Measurements from ENCODE around the gene HHATL.
"Not testable (repeated sequence)": the region's sequence is repeated elsewhere in the genome, so short reads cannot be mapped to it uniquely, and the experiment has no call there.

Gene HHATL

DNA sequence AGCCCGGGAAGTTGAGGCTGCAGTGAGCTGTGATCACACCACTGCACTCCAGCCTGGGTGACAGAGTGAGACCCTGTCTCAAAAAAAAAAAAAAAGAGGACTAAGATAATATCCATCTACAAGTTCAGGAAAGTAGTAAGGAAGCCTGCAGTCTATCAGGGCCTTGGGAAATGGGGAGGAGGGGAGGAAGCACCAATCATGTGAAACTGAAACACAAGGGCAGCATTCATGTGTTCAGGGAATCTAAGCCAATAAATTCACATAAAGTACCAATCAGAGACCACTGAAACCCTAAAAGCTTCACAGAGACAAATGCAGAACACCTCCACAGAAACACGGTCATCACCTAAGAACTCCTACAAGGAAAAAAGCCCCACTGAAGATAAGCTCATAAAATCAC, 22.9 kb upstream of the HHATL start:
- Histone ChIP-seq H3K9ac (ENCODE audit: low read length) (no peak overlapping the region), H3K27ac (ENCODE audit: low read depth, low read length) (no peak overlapping the region), H3K4me3 (ENCODE audit: low read depth, low read length) (no peak overlapping the region), H3K27me3 (ENCODE audit: control insufficient read depth, insufficient read depth, low read length) (no peaks in the 10 kb centered on the region), H3K9me3 (ENCODE audit: control insufficient read depth, insufficient read depth, low read depth, low read length) (peaks cover 4% of the 10 kb centered on the region; the same call in 1 of the 2 replicates), H3K4me1 (ENCODE audit: control insufficient read depth, insufficient read depth, low read length) (no peaks in the 10 kb centered on the region; the same call in 1 of the 2 replicates), H3K36me3 (ENCODE audit: control insufficient read depth, insufficient read depth, low read length) (no peaks in the 10 kb centered on the region)

GRCh38 chr3:42723219-42723618, 20.6 kb upstream of the HHATL start:
- H3K9me3 ChIP-seq (ENCODE audit: control insufficient read depth, insufficient read depth, low read depth, low read length) = no peaks in the 10 kb centered on the region
- H3K27me3 ChIP-seq (ENCODE audit: control insufficient read depth, insufficient read depth, low read length) = no peaks in the 10 kb centered on the region
- H3K9ac ChIP-seq (ENCODE audit: low read length) = no peak overlapping the region
- no peaks in the 10 kb centered on the region for H3K36me3 ChIP-seq (ENCODE audit: control insufficient read depth, insufficient read depth, low read length)
- no peak overlapping the region for H3K4me3 ChIP-seq (ENCODE audit: low read depth, low read length)
- H3K4me1 ChIP-seq (ENCODE audit: control insufficient read depth, insufficient read depth, low read length) = no peaks in the 10 kb centered on the region; the same call in 1 of the 2 replicates
- no peak overlapping the region for H3K27ac ChIP-seq (ENCODE audit: low read depth, low read length)

GRCh38 chr3:42722442-42722841, 19.8 kb upstream of the HHATL start:
- not testable (repeated sequence) for H3K4me3 ChIP-seq (ENCODE audit: low read depth, low read length); H3K9ac ChIP-seq (ENCODE audit: low read length); H3K36me3 ChIP-seq (ENCODE audit: control insufficient read depth, insufficient read depth, low read length); H3K27me3 ChIP-seq (ENCODE audit: control insufficient read depth, insufficient read depth, low read length); H3K9me3 ChIP-seq (ENCODE audit: control insufficient read depth, insufficient read depth, low read depth, low read length); H3K4me1 ChIP-seq (ENCODE audit: control insufficient read depth, insufficient read depth, low read length); H3K27ac ChIP-seq (ENCODE audit: low read depth, low read length)

DNA sequence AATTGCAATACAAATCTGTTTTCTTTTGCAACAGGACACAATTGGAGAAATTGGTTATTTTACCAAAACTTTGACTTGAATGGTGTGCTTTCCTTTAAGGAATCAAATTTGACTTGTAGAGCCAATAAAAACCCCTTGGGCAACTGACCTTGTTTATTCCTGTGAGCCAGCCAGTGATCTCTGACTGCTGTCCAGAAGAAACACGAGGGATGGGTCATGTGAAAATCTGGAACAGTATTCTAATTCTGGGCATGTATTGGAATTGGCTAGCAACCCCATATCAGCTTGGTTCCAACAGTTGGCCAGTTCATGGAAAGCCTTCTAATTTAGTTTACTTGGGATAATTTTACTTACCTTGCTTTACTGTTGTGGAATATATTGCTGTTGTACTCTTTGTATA, 19.1 kb upstream of the HHATL start:
- Histone ChIP-seq H3K4me3 (ENCODE audit: low read depth, low read length) (no peak overlapping the region), H3K27ac (ENCODE audit: low read depth, low read length) (no peak overlapping the region), H3K9ac (ENCODE audit: low read length) (no peak overlapping the region), H3K4me1 (ENCODE audit: control insufficient read depth, insufficient read depth, low read length) (no peaks in the 10 kb centered on the region), H3K9me3 (ENCODE audit: control insufficient read depth, insufficient read depth, low read depth, low read length) (no peaks in the 10 kb centered on the region), H3K36me3 (ENCODE audit: control insufficient read depth, insufficient read depth, low read length) (no peaks in the 10 kb centered on the region), H3K27me3 (ENCODE audit: control insufficient read depth, insufficient read depth, low read length) (no peaks in the 10 kb centered on the region)

DNA sequence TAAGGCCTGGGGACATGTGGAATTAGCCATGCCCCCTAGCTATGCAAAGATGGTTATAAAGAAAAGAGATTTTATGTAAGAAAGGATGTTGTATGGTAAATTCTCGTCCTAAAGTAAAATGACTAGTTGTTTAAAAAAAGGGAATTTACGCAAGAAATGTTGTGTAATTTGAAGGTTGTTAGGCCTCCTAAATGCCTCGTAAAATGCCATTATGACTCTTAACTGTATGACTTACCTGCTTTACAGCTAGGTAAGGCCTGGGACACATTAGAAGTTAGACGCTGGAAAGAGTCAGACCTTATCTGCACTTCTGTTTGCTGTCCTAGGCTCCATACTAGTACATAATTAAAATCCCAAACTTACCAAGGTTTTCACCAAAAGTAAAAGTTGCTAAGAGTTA, 17.5 kb upstream of the HHATL start:
- no peak overlapping the region for H3K9ac ChIP-seq (ENCODE audit: low read length)
- H3K27me3 ChIP-seq (ENCODE audit: control insufficient read depth, insufficient read depth, low read length) = no peaks in the 10 kb centered on the region
- H3K9me3 ChIP-seq (ENCODE audit: control insufficient read depth, insufficient read depth, low read depth, low read length) = no peaks in the 10 kb centered on the region
- no peak overlapping the region for H3K4me3 ChIP-seq (ENCODE audit: low read depth, low read length)
- H3K4me1 ChIP-seq (ENCODE audit: control insufficient read depth, insufficient read depth, low read length) = no peaks in the 10 kb centered on the region
- H3K36me3 ChIP-seq (ENCODE audit: control insufficient read depth, insufficient read depth, low read length) = no peaks in the 10 kb centered on the region
- no peak overlapping the region for H3K27ac ChIP-seq (ENCODE audit: low read depth, low read length)

GRCh38 chr3:42719002-42719401, 16.4 kb upstream of the HHATL start:
- H3K27me3 ChIP-seq (ENCODE audit: control insufficient read depth, insufficient read depth, low read length) = no peaks in the 10 kb centered on the region
- no peak overlapping the region for H3K4me3 ChIP-seq (ENCODE audit: low read depth, low read length)
- no peaks in the 10 kb centered on the region for H3K4me1 ChIP-seq (ENCODE audit: control insufficient read depth, insufficient read depth, low read length)
- no peaks in the 10 kb centered on the region for H3K36me3 ChIP-seq (ENCODE audit: control insufficient read depth, insufficient read depth, low read length)
- no peak overlapping the region for H3K27ac ChIP-seq (ENCODE audit: low read depth, low read length)
- no peak overlapping the region for H3K9ac ChIP-seq (ENCODE audit: low read length)
- no peaks in the 10 kb centered on the region for H3K9me3 ChIP-seq (ENCODE audit: control insufficient read depth, insufficient read depth, low read depth, low read length)

- Histone ChIP-seq H3K9ac (ENCODE audit: low read length) (no peak overlapping the region), H3K4me3 (ENCODE audit: low read depth, low read length) (no peak overlapping the region), H3K4me1 (ENCODE audit: control insufficient read depth, insufficient read depth, low read length) (no peaks in the 10 kb centered on the region), H3K36me3 (ENCODE audit: control insufficient read depth, insufficient read depth, low read length) (no peaks in the 10 kb centered on the region), H3K27ac (ENCODE audit: low read depth, low read length) (no peak overlapping the region), H3K27me3 (ENCODE audit: control insufficient read depth, insufficient read depth, low read length) (no peaks in the 10 kb centered on the region), H3K9me3 (ENCODE audit: control insufficient read depth, insufficient read depth, low read depth, low read length) (no peaks in the 10 kb centered on the region)
These were observed 15.7 kb upstream of the HHATL start for GRCh38 chr3:42718338-42718737.

- no peak overlapping the region for H3K27ac ChIP-seq (ENCODE audit: low read depth, low read length)
- no peaks in the 10 kb centered on the region for H3K27me3 ChIP-seq (ENCODE audit: control insufficient read depth, insufficient read depth, low read length)
- H3K9ac ChIP-seq (ENCODE audit: low read length) = no peak overlapping the region
- H3K9me3 ChIP-seq (ENCODE audit: control insufficient read depth, insufficient read depth, low read depth, low read length) = no peaks in the 10 kb centered on the region
- no peaks in the 10 kb centered on the region for H3K36me3 ChIP-seq (ENCODE audit: control insufficient read depth, insufficient read depth, low read length)
- H3K4me3 ChIP-seq (ENCODE audit: low read depth, low read length) = no peak overlapping the region
- no peaks in the 10 kb centered on the region for H3K4me1 ChIP-seq (ENCODE audit: control insufficient read depth, insufficient read depth, low read length)
These were observed 14.7 kb upstream of the HHATL start for GRCh38 chr3:42717306-42717705.

DNA sequence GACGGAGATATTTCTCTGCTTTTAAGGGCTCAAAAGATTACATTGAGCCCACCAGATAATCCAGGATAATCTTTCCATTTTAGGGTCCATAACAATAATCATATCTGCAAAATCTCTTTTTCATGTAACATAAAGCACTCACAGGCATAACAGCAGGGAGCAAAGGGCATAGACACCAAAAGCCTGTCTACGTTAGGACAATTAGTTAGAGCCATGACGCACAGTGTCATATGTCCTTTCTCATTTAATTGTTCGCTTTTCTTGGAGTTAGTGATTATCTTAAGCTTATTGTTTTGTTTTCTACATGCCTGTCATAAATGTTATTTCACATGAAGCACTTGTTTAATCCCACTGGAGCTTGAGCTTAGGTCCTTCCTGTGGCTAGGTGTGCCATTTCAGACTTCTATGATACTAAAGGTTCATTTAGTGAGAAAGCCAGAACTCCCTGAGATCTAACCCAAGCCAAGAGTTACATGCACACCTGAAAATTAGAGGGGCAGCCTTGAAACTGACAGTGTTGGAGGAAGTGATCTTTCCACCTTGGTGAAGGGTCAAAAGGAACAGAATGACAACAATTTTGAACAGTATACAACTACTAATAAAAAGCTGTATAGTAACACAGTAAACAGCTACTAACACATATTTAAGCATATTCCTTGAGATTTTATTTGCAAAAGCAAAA, 11.7 kb upstream of the HHATL start:
- no peak overlapping the region for H3K27ac ChIP-seq (ENCODE audit: low read depth, low read length)

GRCh38 chr3:42713747-42714146, 11.1 kb upstream of the HHATL start:
- Histone ChIP-seq H3K4me1 (ENCODE audit: control insufficient read depth, insufficient read depth, low read length) (0 out of 2 replicates have a peak, but pooled peaks cover 3% of the 10 kb centered on the region), H3K27ac (ENCODE audit: low read depth, low read length) (no peak overlapping the region), H3K9me3 (ENCODE audit: control insufficient read depth, insufficient read depth, low read depth, low read length) (no peaks in the 10 kb centered on the region), H3K27me3 (ENCODE audit: control insufficient read depth, insufficient read depth, low read length) (no peaks in the 10 kb centered on the region), H3K9ac (ENCODE audit: low read length) (no peak overlapping the region), H3K36me3 (ENCODE audit: control insufficient read depth, insufficient read depth, low read length) (no peaks in the 10 kb centered on the region), H3K4me3 (ENCODE audit: low read depth, low read length) (no peak overlapping the region)

More for the DNA sequence above, 11.7 kb upstream of the HHATL start:
- H3K4me3 ChIP-seq (ENCODE audit: low read depth, low read length) = no peak overlapping the region
- H3K4me1 ChIP-seq (ENCODE audit: control insufficient read depth, insufficient read depth, low read length) = 0 out of 2 replicates have a peak, but pooled peaks cover 3% of the 10 kb centered on the region
- H3K36me3 ChIP-seq (ENCODE audit: control insufficient read depth, insufficient read depth, low read length) = no peaks in the 10 kb centered on the region
- no peak overlapping the region for H3K9ac ChIP-seq (ENCODE audit: low read length)
- no peaks in the 10 kb centered on the region for H3K27me3 ChIP-seq (ENCODE audit: control insufficient read depth, insufficient read depth, low read length)
- no peaks in the 10 kb centered on the region for H3K9me3 ChIP-seq (ENCODE audit: control insufficient read depth, insufficient read depth, low read depth, low read length)

- no peak overlapping the region for H3K27ac ChIP-seq (ENCODE audit: low read depth, low read length)
- no peak overlapping the region for H3K4me3 ChIP-seq (ENCODE audit: low read depth, low read length)
- H3K9ac ChIP-seq (ENCODE audit: low read length) = no peak overlapping the region
- H3K4me1 ChIP-seq (ENCODE audit: control insufficient read depth, insufficient read depth, low read length) = 0 out of 2 replicates have a peak, but pooled peaks cover 3% of the 10 kb centered on the region
- H3K27me3 ChIP-seq (ENCODE audit: control insufficient read depth, insufficient read depth, low read length) = no peaks in the 10 kb centered on the region
- no peaks in the 10 kb centered on the region for H3K36me3 ChIP-seq (ENCODE audit: control insufficient read depth, insufficient read depth, low read length)
- no peaks in the 10 kb centered on the region for H3K9me3 ChIP-seq (ENCODE audit: control insufficient read depth, insufficient read depth, low read depth, low read length)
These were observed 10.2 kb upstream of the HHATL start for GRCh38 chr3:42712688-42713372.

Data from HUES6 (cell line).